Psoas muscle (tissue), 8 donors: ENCODE data around the gene MMP24. TPM values are rescaled to one million over a fixed set of nuclear protein-coding genes. Genes with fewer than 3 reads are reported as not detected.

Experiments
- ATAC-seq, 4 donors: fragments of 200-7000 bp; cut with Tn5 transposase; one replicate each; pipeline ENCODE4 v1.9.1; 2020; ENCODE audit warnings: moderate library complexity in 3 of 4, mild to moderate bottlenecking in 2 of 4
- DNase-seq, 2 donors: peaks; one replicate each; pipeline ENCODE4 v3.0.0-alpha.2; 2020
- H3K27ac ChIP-seq: fragments of 200-600 bp; one replicate; pipeline ENCODE4 v1.8.0; 2022
- H3K27me3 ChIP-seq, 3 donors: fragments of 200-600 bp in 1 of 3; one replicate each; pipeline versions ENCODE4 v1.6.1 to v1.8.0; 2013 to 2022; ENCODE audit warnings: low read length in 2 of 3, mild to moderate bottlenecking in 2 of 3, moderate library complexity in 1 of 3; ENCODE audit not compliant: insufficient read depth in 3 of 3
- H3K36me3 ChIP-seq, 2 donors: fragments of 200-600 bp in 1 of 2; one replicate each; pipeline versions ENCODE4 v1.6.1 to v1.8.0; 2013 to 2022; ENCODE audit warnings: low read depth in 1 of 2, mild to moderate bottlenecking in 1 of 2, moderate library complexity in 1 of 2; ENCODE audit not compliant: insufficient read depth in 1 of 2
- H3K4me1 ChIP-seq: fragments of 200-600 bp; one replicate; pipeline ENCODE4 v1.8.0; 2022
- H3K4me3 ChIP-seq: fragments of 200-600 bp; one replicate; pipeline ENCODE4 v1.8.0; 2022; ENCODE audit warnings: mild to moderate bottlenecking
- H3K9me3 ChIP-seq: fragments of 200-600 bp; one replicate; pipeline ENCODE4 v1.8.0; 2022
- CTCF ChIP-seq: fragments of 200-600 bp; IDR thresholded peaks from one replicate; pipeline ENCODE4 v1.8.0; 2022; ENCODE audit warnings: antibody characterized with exemption
- WGBS, 3 donors: extraction: QIAGEN DNeasy Blood & Tissue Kit; methylation state at CpG; one replicate each; pipeline versions ENCODE4 v1.1.6 to v1.1.7; 2013; 5-methylcytosine and 5-hydroxymethylcytosine counted together
- intact Hi-C, 2 donors: fragments of 100-400 bp; cut with DNase I; formaldehyde crosslinking; loops; one replicate each; pipeline versions ENCODE4 v1.11.0 to v1.14.2; 2022
- polyA plus RNA-seq, 3 donors: library from polyadenylated mRNA; stranded (reverse); fragments of 200-250 nt; gene quantifications; one replicate each; pipeline ENCODE4 v1.2.3, GENCODE V29; 2013
- total RNA-seq, 4 donors: library from RNA; stranded (reverse); fragmentation: NEBNext Ultra II Directional in 2 of 4; extraction: Animal tissue kit (Norgen Biotek cat#: 25700) in 2 of 4; gene quantifications; one replicate each; pipeline versions ENCODE4 v1.2.1 to v1.2.4, GENCODE V29; 2021 to 2023
- donor health status: healthy with polysubstance abuse.
- donor health status: DM: no; HTN: no; CAD: no; lungs with moderate emphysema.
- donor health status: Bipolar disorder and iron deficiency.
- donor health status: healthy.
- donor health status: DM: yes; HTN: yes; CAD: no.
- donor health status: DM: no; HTN: no; CAD: no.
- donor health status: DM: no; HTN: no; CAD: no.
- donor health status: DM: yes; HTN: yes; CAD: no.

MMP24 gene
- total and polyA plus RNA-seq, 7 donors, result 0.01 to 0.27 (median 0.12) TPM; not detected in 1

GRCh38 chr20:35292504-35293285 lies 66.2 kb downstream of the MMP24 start:
- 61 to 64% (median 63%) methylated on average over 20 to 23 of the region's 23 CpGs for WGBS, 3 donors
- peak in 1 of 2 donors; percentile 50 for DNase-seq

GRCh38 chr20:35293303-35294292 lies 67.1 kb downstream of the MMP24 start:
- Histone ChIP-seq H3K4me3 (no peak overlapping the region), H3K27me3 (peaks cover 0 to 25% (median 4%) of the 10 kb centered on the region in 3 donors), H3K4me1 (no peaks in the 10 kb centered on the region), H3K27ac (no peak overlapping the region), H3K9me3 (no peaks in the 10 kb centered on the region), H3K36me3 (no peaks in the 10 kb centered on the region)
- ATAC-seq (no peak), DNase-seq (no peak)
- intact Hi-C loops, result no loop called here
- no peak for TF ChIP-seq CTCF
- WGBS, 3 donors, result 82 to 90% (median 85%) methylated on average over 19 of the region's 19 CpGs

More at GRCh38 chr20:35292504-35293285, 66.2 kb downstream of the MMP24 start:
- no peak overlapping the region for H3K4me3 ChIP-seq
- no peaks in the 10 kb centered on the region for H3K4me1 ChIP-seq
- H3K36me3 ChIP-seq, result no peaks in the 10 kb centered on the region
- intact Hi-C loops, result no loop called here
- no peak for TF ChIP-seq CTCF
- H3K27ac ChIP-seq, result no peak overlapping the region
- H3K27me3 ChIP-seq, result peaks cover 0 to 25% (median 4%) of the 10 kb centered on the region in 3 donors
- no peaks in the 10 kb centered on the region for H3K9me3 ChIP-seq
- no peak for ATAC-seq

- H3K9me3 ChIP-seq, result no peaks in the 10 kb centered on the region
- H3K36me3 ChIP-seq, result no peaks in the 10 kb centered on the region
- intact Hi-C loops, result no loop called here
- peaks cover 0 to 25% (median 4%) of the 10 kb centered on the region in 3 donors for H3K27me3 ChIP-seq
- no peak for TF ChIP-seq CTCF
- H3K4me3 ChIP-seq, result no peak overlapping the region
- ATAC-seq (no peak), DNase-seq (no peak)
- no peak overlapping the region for H3K27ac ChIP-seq
- 55 to 64% (median 63%) methylated on average over 5 of the region's 5 CpGs for WGBS, 3 donors
- H3K4me1 ChIP-seq, result no peaks in the 10 kb centered on the region
Observed at GRCh38 chr20:35294293-35294685, 67.8 kb downstream of the MMP24 start.

GRCh38 chr20:35295058-35295457 lies 68.6 kb downstream of the MMP24 start:
- no peak for TF ChIP-seq CTCF
- DNase-seq (no peak), ATAC-seq (no peak)
- H3K27me3 ChIP-seq, result peaks cover 0 to 25% (median 4%) of the 10 kb centered on the region in 3 donors
- H3K4me1 ChIP-seq, result no peaks in the 10 kb centered on the region
- H3K36me3 ChIP-seq, result no peaks in the 10 kb centered on the region
- WGBS, 3 donors, result 69 to 76% (median 71%) methylated on average over 8 of the region's 8 CpGs
- intact Hi-C loops, result no loop called here
- H3K4me3 ChIP-seq, result no peak overlapping the region
- H3K27ac ChIP-seq, result no peak overlapping the region
- no peaks in the 10 kb centered on the region for H3K9me3 ChIP-seq
